Subcutaneous adipose tissue (tissue), 4 donors: ENCODE measurements around the gene PUM2. TPM values are rescaled to one million over a fixed set of nuclear protein-coding genes. Genes with fewer than 3 reads are reported as not detected.

Experiments used
- total RNA-seq, 4 donors: library from RNA; depleted of rRNA; stranded (reverse); fragments of >200 nt; gene quantifications; one replicate each; pipeline ENCODE4 v1.1.0, GENCODE V29; 2016
- TF ChIP-seq, protein P1 (sequence below): fragments of 450-650 bp; IDR thresholded peaks from one replicate; pipeline ENCODE4 v1.5.1; 2016; ENCODE audit warnings: low read depth, mild to moderate bottlenecking, control low read depth, antibody characterized with exemption, moderate library complexity

PUM2 gene
- total RNA-seq, 4 donors from 2014 or later: 63.9 to 87.1 (median 78.2) TPM

DNA sequence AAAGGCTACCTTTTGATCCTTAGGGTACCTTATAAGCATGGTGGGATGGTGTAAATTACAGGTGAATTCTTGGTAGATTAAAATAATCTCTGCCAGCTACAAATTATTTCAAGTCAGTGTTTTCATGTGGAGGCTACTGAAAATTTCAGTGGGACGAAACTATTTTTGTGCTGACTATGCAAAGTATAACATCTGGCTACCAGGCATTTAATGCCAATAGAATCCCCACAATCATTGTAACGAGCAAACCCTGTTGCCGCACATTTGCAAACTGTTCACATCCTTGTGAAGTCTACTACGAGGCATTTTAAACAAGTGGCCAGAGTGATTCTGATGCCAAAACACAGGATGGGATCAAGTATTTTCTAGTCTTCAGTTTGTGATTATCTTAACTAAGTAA, 77.6 kb downstream of the PUM2 start:
- TF ChIP-seq, protein P1, sequence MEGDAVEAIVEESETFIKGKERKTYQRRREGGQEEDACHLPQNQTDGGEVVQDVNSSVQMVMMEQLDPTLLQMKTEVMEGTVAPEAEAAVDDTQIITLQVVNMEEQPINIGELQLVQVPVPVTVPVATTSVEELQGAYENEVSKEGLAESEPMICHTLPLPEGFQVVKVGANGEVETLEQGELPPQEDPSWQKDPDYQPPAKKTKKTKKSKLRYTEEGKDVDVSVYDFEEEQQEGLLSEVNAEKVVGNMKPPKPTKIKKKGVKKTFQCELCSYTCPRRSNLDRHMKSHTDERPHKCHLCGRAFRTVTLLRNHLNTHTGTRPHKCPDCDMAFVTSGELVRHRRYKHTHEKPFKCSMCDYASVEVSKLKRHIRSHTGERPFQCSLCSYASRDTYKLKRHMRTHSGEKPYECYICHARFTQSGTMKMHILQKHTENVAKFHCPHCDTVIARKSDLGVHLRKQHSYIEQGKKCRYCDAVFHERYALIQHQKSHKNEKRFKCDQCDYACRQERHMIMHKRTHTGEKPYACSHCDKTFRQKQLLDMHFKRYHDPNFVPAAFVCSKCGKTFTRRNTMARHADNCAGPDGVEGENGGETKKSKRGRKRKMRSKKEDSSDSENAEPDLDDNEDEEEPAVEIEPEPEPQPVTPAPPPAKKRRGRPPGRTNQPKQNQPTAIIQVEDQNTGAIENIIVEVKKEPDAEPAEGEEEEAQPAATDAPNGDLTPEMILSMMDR: no peak

DNA sequence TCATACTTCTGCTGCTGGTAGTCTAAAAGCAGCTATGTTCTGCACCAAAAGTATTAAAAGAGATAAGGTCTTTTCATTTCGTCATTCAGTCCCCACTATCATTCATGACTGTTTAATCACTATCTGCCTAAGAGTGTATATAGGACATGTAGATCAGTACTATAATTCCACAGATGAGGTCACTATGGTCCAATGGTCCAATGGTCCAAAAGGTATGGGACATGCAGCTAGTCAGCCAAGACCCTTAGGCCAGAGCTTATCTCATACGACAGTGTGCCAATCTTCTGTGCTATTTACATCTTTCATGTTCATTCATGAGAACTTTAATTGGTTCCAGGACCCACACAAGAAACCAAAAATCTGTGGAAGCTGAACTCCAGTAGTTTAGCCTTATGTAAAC, 83.1 kb downstream of the PUM2 start:
- TF ChIP-seq, protein P1: no peak

DNA sequence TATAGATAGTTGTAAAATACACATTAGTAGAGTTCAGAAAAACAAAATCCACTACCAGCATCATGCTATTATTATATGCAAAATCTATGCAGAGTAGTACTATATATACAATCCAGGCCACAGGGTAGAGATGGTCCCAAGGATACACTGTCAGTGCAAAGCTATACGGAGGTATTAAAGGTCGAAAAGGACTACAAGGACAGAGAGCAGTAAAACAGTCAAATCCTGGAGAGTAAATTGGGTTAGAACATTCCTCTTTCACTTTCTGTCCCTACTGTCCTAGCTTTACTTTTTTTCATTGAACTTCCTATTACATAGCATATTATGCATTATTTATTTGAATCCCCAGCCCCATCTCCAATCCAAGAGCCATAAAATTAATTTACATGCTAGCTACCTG, 86.0 kb downstream of the PUM2 start:
- TF ChIP-seq, protein P1: no peak

DNA sequence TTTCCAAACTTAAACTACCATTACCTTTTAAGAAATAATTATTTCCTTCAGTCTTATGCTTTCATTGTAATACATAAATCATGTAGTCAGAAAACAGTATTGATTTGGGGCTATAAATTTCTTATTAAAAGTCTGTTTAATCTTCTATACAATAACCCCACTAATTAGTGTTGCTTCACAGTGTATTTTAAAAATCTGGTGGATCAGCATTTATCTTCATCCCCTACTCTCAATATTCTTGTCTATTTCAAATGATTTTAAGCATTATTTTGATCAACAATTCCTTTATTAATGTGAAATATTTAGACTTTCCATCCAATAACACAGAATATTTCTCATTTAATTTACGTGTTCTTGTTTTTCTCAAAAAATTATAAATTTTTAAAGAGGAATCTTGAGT, 93.2 kb downstream of the PUM2 start:
- TF ChIP-seq, protein P1: no peak

GRCh38 chr2:20254731-20255130, 95.9 kb downstream of the PUM2 start:
- TF ChIP-seq, protein P1: no peak

DNA sequence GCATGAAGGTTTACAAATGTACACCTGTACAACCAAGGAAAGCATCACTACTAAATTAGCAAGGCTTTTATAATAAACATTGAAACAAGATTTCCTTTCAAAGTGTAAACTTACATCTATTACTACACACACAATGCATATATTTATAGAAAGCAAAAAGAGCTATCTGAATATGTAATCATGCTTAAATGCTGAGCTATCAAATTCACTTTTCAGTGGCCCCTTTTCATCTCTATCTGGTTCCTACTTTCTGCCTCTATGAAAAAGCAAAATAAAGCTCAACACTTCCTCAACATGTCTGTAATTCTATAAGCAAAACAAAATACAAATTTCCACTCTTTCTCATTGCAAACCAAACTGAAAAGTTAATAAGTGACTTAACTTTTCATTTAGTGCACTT, 100.2 kb downstream of the PUM2 start:
- TF ChIP-seq, protein P1: no peak

- TF ChIP-seq, protein P1: no peak
Observed at GRCh38 chr2:20249170-20249569, 101.5 kb downstream of the PUM2 start.

DNA sequence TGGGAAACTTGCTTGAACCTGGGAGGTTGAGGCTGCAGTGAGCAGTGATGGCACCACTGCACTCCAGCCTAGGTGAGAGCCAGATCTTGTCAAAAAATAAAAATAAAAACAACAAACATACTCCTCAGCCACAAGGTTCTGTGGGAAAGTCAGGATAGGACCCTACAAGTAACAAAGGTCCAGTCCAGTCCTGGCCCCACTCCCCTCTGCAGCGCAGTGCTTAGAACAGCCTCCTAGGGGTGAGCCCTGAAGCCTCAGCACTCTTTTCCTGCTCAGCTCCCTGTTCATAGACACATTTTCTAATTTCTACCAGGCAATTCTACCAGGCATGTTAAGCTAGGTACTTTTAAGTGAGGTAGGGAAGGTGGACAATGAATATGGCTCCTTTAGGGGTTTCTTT, 103.6 kb downstream of the PUM2 start:
- TF ChIP-seq, protein P1: no peak
